Measurements from ENCODE around the gene SRBD1. TPM values are rescaled to one million over a fixed set of nuclear protein-coding genes. Genes with fewer than 3 reads are reported as not detected.

Gene SRBD1
- total and polyA plus RNA-seq, 8 donors, result 4.4 to 45.7 (median 25.5) TPM

- Histone ChIP-seq H3K9me3 (no peaks in the 10 kb centered on the region), H3K27ac (no peak overlapping the region), H3K36me3 (no peaks in the 10 kb centered on the region), H3K4me3 (no peak overlapping the region), H3K27me3 (peaks cover 0 to 7% (median 0%) of the 10 kb centered on the region in 3 donors), H3K4me1 (peaks cover 12 to 39% (median 25%) of the 10 kb centered on the region in 4 donors)
- WGBS, 5 donors, result 80 to 89% (median 85%) methylated on average over 9 of the region's 9 CpGs
- DNase-seq, result peak in 1 of 2 donors; percentile 26
- TF ChIP-seq EP300 (IDR thresholded peaks at IDR 0.05), result no peak
- TF ChIP-seq POLR2A (IDR thresholded peaks at IDR 0.05), result no peak
- no peak for TF ChIP-seq POLR2AphosphoS5 (IDR thresholded peaks at IDR 0.05)
- TF ChIP-seq CTCF (IDR thresholded peaks at IDR 0.05), result no peak
- intact Hi-C loops (cut with DNase I; ENCODE audit: low total_unique reads), result no loop called here
Measured at GRCh38 chr2:45647356-45647755, 36.3 kb upstream of the SRBD1 start.

- no peak overlapping the region for H3K4me3 ChIP-seq
- peaks cover 0 to 15% (median 0%) of the 10 kb centered on the region in 3 donors for H3K27me3 ChIP-seq
- no peak overlapping the region for H3K27ac ChIP-seq
- intact Hi-C loops (cut with DNase I; ENCODE audit: low total_unique reads), result no loop called here
- peaks cover 12 to 37% (median 23%) of the 10 kb centered on the region in 4 donors for H3K4me1 ChIP-seq
- no peak for DNase-seq
- WGBS, 5 donors, result 86 to 98% (median 97%) methylated on average over 2 of the region's 2 CpGs
- no peaks in the 10 kb centered on the region for H3K36me3 ChIP-seq
- no peaks in the 10 kb centered on the region for H3K9me3 ChIP-seq
- no peak for TF ChIP-seq CTCF (IDR thresholded peaks at IDR 0.05)
Measured at GRCh38 chr2:45646289-45646688, 35.2 kb upstream of the SRBD1 start.

- WGBS, 5 donors, result 11 to 24% (median 13%) methylated on average over 23 to 49 of the region's 49 CpGs
- peak overlapping the region; percentile 52 to 60 (median 58) for H3K4me3 ChIP-seq
- intact Hi-C loops (cut with DNase I; ENCODE audit: low total_unique reads), result loop anchor here (5.0 kb wide), 2 partner anchors 133 to 293 kb away; no protein-coding TSS in a partner anchor
- H3K9me3 ChIP-seq, result no peaks in the 10 kb centered on the region
- H3K27ac ChIP-seq, result peak overlapping the region in 3 of 5 donors; percentile 70 to 83 (median 76)
- H3K36me3 ChIP-seq, result no peaks in the 10 kb centered on the region
- DNase-seq, result peak; percentile 79 to 91
- TF ChIP-seq CTCF (IDR thresholded peaks at IDR 0.05), result peak in 6 of 7 experiments; percentile 92 to 99 (median 97)
- TF ChIP-seq EP300 (IDR thresholded peaks at IDR 0.05), result no peak
- no peak for TF ChIP-seq POLR2A (IDR thresholded peaks at IDR 0.05)
- peak in 1 of 3 donors; percentile 48 for TF ChIP-seq POLR2AphosphoS5 (IDR thresholded peaks at IDR 0.05)
- H3K27me3 ChIP-seq, result peaks cover 0 to 15% (median 0%) of the 10 kb centered on the region in 3 donors
- H3K4me1 ChIP-seq, result peaks cover 6 to 28% (median 18%) of the 10 kb centered on the region in 4 donors
Measured at GRCh38 chr2:45643543-45644542, 32.8 kb upstream of the SRBD1 start.

GRCh38 chr2:45643095-45643494 lies 32.0 kb upstream of the SRBD1 start:
- intact Hi-C loops (cut with DNase I; ENCODE audit: low total_unique reads), result loop anchor here (5.0 kb wide), 2 partner anchors 134 to 294 kb away; no protein-coding TSS in a partner anchor

More at GRCh38 chr2:45643095-45643494, 32.0 kb upstream of the SRBD1 start:
- Histone ChIP-seq H3K27ac (peak overlapping the region in 3 of 5 donors; percentile 70 to 83 (median 76)), H3K4me3 (peak overlapping the region; percentile 52 to 60 (median 58)), H3K9me3 (no peaks in the 10 kb centered on the region), H3K27me3 (peaks cover 0 to 15% (median 0%) of the 10 kb centered on the region in 3 donors), H3K4me1 (peaks cover 6 to 20% (median 15%) of the 10 kb centered on the region in 4 donors), H3K36me3 (no peaks in the 10 kb centered on the region)
- no peak for TF ChIP-seq EP300 (IDR thresholded peaks at IDR 0.05)
- TF ChIP-seq POLR2AphosphoS5 (IDR thresholded peaks at IDR 0.05), result no peak
- no peak for TF ChIP-seq CTCF (IDR thresholded peaks at IDR 0.05)
- no peak for TF ChIP-seq POLR2A (IDR thresholded peaks at IDR 0.05)
- DNase-seq, result no peak
- 14 to 27% (median 15%) methylated on average over 11 of the region's 11 CpGs for WGBS, 5 donors

Measured in stomach (tissue), 9 donors.